Activated CD8-positive, alpha-beta memory T cell treated with anti-CD3 and anti-CD28 coated beads for 4 hours (primary cell): ENCODE data around the gene RNF135.
"Not testable (repeated sequence)": the region's sequence is repeated elsewhere in the genome, so short reads cannot be mapped to it uniquely, and the experiment has no call there.

Source experiments
- DNase-seq, 2 donors: peaks; one replicate each; pipeline ENCODE4 v3.0.0-alpha.2; 2020; ENCODE audit warnings: low read depth in 2 of 2

Gene RNF135

DNA sequence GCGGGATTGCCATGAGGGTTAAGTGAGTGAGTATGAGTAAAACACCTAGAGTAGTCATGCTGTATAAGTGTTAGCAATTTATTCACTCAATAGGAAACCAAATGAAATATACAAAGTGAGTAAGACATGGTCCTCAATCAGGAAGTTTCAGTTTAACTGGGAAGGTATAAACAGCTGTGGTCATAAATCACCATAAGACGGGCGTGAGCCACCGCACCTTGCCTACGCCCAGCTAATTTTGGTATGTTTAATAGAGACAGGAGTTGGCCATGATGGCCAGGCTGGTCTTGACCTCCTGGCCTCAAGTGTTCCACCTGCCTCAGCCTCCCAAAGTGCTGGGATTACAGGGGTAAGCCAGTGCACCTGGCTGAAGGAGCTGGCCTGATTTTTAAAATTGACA is 27.0 kb downstream of the RNF135 start:
- no peak for DNase-seq

DNA sequence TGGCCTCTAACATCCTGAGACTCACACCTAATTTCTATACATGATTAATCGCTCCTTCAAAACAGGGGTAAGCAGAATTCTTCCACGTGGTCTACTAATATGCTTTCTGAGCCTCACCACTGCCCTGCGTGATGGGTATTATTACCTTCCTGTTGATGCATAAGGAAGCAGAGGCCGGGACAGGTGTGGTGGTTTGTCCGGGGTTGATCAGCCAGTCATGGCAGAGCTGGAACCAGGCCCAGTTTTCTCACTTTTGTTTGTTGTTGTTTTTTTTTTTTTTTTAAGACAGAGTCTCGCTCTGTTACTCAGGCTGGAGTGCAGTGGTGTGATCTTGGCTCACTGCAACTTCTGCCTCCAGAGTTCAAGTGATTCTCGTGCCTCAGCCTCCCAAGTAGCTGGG is 31.2 kb downstream of the RNF135 start:
- DNase-seq, result no peak

DNA sequence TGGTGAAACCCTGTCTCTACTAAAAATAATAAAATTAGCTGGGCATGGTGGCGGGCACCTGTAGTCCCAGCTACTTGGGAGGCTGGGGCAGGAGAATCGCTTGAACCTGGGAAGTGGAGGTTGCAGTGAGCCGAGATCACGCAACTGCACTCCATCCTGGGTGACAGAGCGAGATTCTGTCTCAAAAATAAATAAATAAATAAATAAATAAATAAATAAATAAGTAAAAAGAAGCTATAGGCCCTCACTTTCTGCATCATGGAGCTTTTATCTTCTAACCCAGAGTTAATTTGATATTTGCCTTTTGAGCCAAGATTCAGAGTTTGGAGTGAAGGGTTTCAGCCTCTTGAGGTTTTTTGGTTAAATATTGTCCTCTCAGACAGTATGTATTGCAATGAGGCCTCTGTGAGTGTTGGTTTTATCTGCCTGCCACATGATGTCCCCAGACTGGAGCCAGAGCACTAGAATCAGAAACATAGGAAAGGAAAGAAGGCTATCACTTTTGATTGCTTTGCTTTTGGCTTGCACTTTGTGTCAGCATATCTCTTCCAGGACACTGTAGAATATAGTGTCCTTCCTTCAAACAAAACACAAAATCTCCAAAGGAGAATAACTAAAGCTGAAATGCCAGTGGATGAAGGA is 32.5 kb downstream of the RNF135 start:
- DNase-seq, result no peak

- DNase-seq, result no peak
Measured at GRCh38 chr17:31004160-31004559, 33.3 kb downstream of the RNF135 start.

GRCh38 chr17:31007695-31008373 is 37.0 kb downstream of the RNF135 start:
- no peak for DNase-seq

GRCh38 chr17:31008374-31009041 is 37.7 kb downstream of the RNF135 start:
- DNase-seq, result peak in 1 of 2 donors; percentile 4

DNA sequence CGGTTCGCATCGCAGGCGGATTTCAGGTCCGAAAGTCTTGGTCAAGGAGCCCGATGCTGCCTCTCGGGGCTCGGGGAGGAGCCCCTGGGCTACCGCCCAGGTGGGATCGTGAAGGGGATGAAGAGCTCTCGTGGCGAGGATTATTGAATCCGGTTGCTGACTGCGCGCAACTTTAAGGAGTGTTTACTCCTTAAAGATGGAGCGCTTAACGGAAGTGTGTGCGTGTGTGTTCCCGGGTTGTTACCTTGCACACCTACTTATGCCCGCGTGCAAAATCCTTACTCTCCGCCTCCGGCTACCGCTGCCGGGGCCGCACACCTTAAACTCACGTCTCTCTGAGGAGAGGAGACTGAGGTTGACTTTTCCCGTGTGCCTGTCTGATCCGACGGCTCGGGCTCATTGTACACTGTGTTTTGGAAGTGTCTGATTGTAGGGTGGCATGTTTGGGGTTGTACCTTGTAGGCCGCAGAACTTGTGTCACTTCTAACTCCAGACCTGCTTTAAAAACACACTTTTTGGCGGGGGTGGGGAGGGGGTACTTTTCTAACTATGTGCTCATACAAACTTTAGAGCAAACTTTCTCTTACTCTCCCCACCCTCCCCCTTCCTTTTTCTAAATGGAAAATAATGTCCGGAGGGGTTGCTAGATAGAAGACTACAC is 38.3 kb downstream of the RNF135 start:
- DNase-seq, result not testable (repeated sequence)

GRCh38 chr17:31010014-31010413 is 39.2 kb downstream of the RNF135 start:
- not testable (repeated sequence) for DNase-seq

GRCh38 chr17:31013844-31014243 is 43.0 kb downstream of the RNF135 start:
- no peak for DNase-seq

- DNase-seq, result no peak
Measured at GRCh38 chr17:31015639-31016038, 44.8 kb downstream of the RNF135 start.

- DNase-seq, result no peak
Measured at GRCh38 chr17:31019004-31019403, 48.2 kb downstream of the RNF135 start.

GRCh38 chr17:31023171-31023570 is 52.3 kb downstream of the RNF135 start:
- DNase-seq, result not testable (repeated sequence)

DNA sequence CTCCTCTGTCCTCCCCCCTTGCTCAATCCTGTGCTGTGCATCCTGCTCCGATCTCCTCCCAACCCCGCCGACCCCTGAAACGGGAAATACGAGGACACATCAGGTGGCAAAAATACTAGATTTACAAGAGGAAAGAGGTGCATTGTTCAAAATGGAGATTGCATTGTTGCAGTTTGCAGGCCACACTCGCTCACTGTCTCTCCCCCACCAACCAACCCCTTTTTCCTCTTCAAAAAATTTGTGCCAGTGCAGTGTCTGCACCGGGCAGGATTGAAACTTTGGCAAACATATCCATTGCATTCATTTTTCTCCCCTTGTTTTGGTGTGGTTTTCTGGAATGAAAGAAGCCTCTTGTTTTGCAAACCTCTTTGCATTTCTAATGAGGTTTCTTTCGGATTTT is 61.0 kb downstream of the RNF135 start:
- no peak for DNase-seq

DNA sequence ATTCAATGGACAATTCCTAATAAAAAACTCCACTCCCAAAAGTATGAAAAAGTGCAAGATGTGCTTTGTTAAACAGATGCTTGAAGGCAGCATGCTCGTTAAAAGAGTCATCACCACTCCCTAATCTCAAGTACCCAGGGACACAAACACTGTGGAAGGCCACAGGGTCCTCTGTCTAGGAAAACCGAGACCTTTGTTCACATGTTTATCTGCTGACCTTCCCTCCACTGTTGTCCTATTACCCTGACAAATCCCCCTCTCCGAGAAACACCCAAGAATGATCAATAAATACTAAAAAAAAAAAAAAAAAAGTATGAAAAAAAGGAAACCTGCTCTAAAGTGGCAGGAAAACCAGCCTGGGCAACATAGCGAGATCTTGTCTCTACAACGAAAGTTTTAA is 64.8 kb downstream of the RNF135 start:
- not testable (repeated sequence) for DNase-seq

GRCh38 chr17:31040837-31041236 is 70.0 kb downstream of the RNF135 start:
- DNase-seq, result not testable (repeated sequence)

- not testable (repeated sequence) for DNase-seq
Measured at GRCh38 chr17:31042378-31042777, 71.5 kb downstream of the RNF135 start.

DNA sequence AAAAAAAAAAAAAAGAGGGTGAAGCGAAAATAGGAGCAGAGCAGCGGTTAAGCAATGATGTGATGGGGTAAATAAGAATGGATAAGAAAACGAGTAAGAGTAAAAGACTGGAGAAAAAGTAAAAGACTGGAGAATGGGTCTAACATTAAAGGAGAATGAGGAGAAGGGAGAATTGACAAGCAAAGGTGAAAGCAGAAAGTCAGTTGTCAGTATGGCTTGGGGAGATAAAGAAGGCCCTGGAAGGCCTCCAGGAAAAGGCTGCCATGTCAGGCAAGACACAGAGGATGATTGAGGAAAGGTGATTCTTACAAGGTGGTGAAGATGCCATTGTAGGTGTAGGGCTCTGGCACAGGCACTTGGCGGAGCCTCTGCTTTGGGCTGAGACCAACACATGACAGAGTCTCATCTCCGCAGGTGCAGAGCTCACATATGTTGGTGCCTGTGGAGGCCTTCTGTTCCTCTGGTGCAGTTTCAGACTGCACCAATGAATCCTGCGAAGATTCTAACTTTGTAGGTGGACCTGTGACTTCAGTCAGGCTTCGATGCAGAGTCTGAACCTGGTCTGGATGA is 76.1 kb downstream of the RNF135 start:
- DNase-seq, result not testable (repeated sequence)

DNA sequence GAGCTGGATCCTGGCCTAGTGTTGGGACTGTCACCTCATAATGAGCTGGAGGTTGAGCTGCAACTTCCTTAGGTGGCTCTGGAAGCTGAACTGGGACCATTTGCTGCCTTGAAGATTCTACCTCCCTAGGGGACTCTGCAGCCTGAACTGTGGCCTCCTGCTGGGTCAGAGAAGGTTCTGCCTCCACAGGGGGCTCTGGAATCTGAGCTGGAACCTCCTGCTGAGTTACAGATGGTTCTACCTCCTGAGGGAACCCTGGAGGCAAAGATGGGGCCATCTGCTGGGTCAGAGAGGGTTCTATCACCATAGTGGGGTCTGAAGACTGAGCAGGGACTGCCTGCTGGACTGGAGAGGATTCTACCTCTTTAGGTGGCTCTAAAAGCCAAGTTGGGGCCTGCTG is 77.3 kb downstream of the RNF135 start:
- DNase-seq, result no peak

GRCh38 chr17:31048780-31049179 is 77.9 kb downstream of the RNF135 start:
- no peak for DNase-seq
